Gastrocnemius medialis (tissue), 4 donors: ENCODE data around the gene FOXRED2. TPM values are rescaled to one million over a fixed set of nuclear protein-coding genes. Genes with fewer than 3 reads are reported as not detected.

Source experiments
- ATAC-seq, 2 donors: fragments of 150-250 bp; one replicate each; pipeline ENCODE4 v1.9.1; 2016
- DNase-seq, 2 donors: peaks; one replicate each; pipeline ENCODE4 v3.0.0-alpha.2; 2019
- H3K27ac ChIP-seq, 4 donors: fragments of 200-600 bp; sonication (generic); 1 replicate in 1 of 4; 2 replicates in 3 of 4; pipeline ENCODE4 v1.5.1; 2016 to 2018; ENCODE audit warnings: mild to moderate bottlenecking in 2 of 4, moderate library complexity in 1 of 4
- H3K27me3 ChIP-seq, 3 donors: fragments of 200-600 bp; sonication (generic) in 2 of 3; 1 replicate in 1 of 3; 2 replicates in 2 of 3; pipeline versions ENCODE4 v1.5.1 to v1.6.0; 2016 to 2019; ENCODE audit warnings: mild to moderate bottlenecking in 1 of 3, moderate library complexity in 1 of 3
- H3K36me3 ChIP-seq, 2 donors: fragments of 200-600 bp; sonication (generic) in 1 of 2; one replicate each; pipeline ENCODE4 v1.5.1; 2017 to 2018
- H3K4me1 ChIP-seq, 2 donors: fragments of 200-600 bp; sonication (generic) in 1 of 2; one replicate each; pipeline ENCODE4 v1.5.1; 2016 to 2017; ENCODE audit warnings: mild to moderate bottlenecking in 2 of 2
- H3K4me3 ChIP-seq, 4 donors: fragments of 200-600 bp; sonication (generic) in 3 of 4; 1 replicate in 1 of 4; 2 replicates in 3 of 4; pipeline ENCODE4 v1.5.1; 2016 to 2019; ENCODE audit warnings: mild to moderate bottlenecking in 2 of 4
- H3K9me3 ChIP-seq, 3 donors: fragments of 200-600 bp; sonication (generic) in 2 of 3; 1 replicate in 1 of 3; 2 replicates in 2 of 3; pipeline ENCODE4 v1.5.1; 2016 to 2019
- CTCF ChIP-seq, 5 experiments: fragments of 450-650 bp in 3 of 5; fragments of 200-600 bp in 2 of 5; sonication (generic) in 2 of 5; IDR thresholded peaks in 4 of 5; conservative IDR thresholded peaks in 1 of 5; 1 replicate in 4 of 5; 2 replicates in 1 of 5; pipeline ENCODE4 v1.5.1; 2016 to 2019; ENCODE audit warnings: antibody characterized with exemption in 5 of 5, mild to moderate bottlenecking in 3 of 5, moderate library complexity in 3 of 5
- POLR2A ChIP-seq, 2 donors: fragments of 450-650 bp; IDR thresholded peaks; one replicate each; pipeline ENCODE4 v1.6.1; 2017; ENCODE audit warnings: antibody characterized with exemption in 2 of 2, mild to moderate bottlenecking in 2 of 2, moderate library complexity in 2 of 2
- in situ Hi-C, 4 donors: fragments of 200-750 bp; cut with MboI; loops; one replicate each; pipeline versions ENCODE4 v1.15.0 to v1.8.0; 2017; ENCODE audit warnings: low sequenced_read_pairs in 4 of 4
- intact Hi-C: fragments of 100-400 bp; cut with DNase I; formaldehyde crosslinking; loops from one replicate; pipeline ENCODE4 v1.15.1; 2023; ENCODE audit warnings: low total_unique reads
- total RNA-seq, 4 donors: library from RNA; depleted of rRNA; stranded (reverse); fragments of >200 nt; gene quantifications; one replicate each; pipeline versions ENCODE4 v1.1.0 to v1.2.3, GENCODE V29; 2016

Gene FOXRED2
- total RNA-seq, 4 donors from 2014 or later = 2.6 to 13.6 (median 5.1) TPM

GRCh38 chr22:36470994-36471331 lies 35.9 kb downstream of the FOXRED2 start:
- Histone ChIP-seq H3K27ac (peak overlapping the region; percentile 91 to 98 (median 94)), H3K4me3 (no peak overlapping the region), H3K4me1 (peaks cover 42% of the 10 kb centered on the region in 2 donors), H3K9me3 (no peaks in the 10 kb centered on the region), H3K36me3 (peaks cover 0 to 35% of the 10 kb centered on the region in 2 donors), H3K27me3 (no peaks in the 10 kb centered on the region)
- intact Hi-C loops = loop anchor here (1.0 to 2.0 kb wide), 2 partner anchors 84 to 170 kb away; partner anchors contain the start of gene MYH9
- TF ChIP-seq CTCF (IDR thresholded peaks at IDR 0.05 in 4 of 5, conservative IDR thresholded peaks at IDR 0.05 in 1 of 5) (no peak), POLR2A (IDR thresholded peaks at IDR 0.05) (no peak)
- in situ Hi-C loops = no loop called here
- no peak for DNase-seq
- ATAC-seq = no peak

- in situ Hi-C loops (no loop called here), intact Hi-C loops (loop anchor here (1.0 to 2.0 kb wide), 2 partner anchors 84 to 169 kb away; partner anchors contain the start of gene MYH9)
- no peaks in the 10 kb centered on the region for H3K27me3 ChIP-seq
- no peak for TF ChIP-seq POLR2A (IDR thresholded peaks at IDR 0.05)
- peak; percentile 85 to 98 (median 96) for TF ChIP-seq CTCF (IDR thresholded peaks at IDR 0.05 in 4 of 5, conservative IDR thresholded peaks at IDR 0.05 in 1 of 5)
- H3K4me3 ChIP-seq = no peak overlapping the region
- peaks cover 0 to 29% of the 10 kb centered on the region in 2 donors for H3K36me3 ChIP-seq
- peak; percentile 68 to 83 for DNase-seq
- H3K27ac ChIP-seq = peak overlapping the region; percentile 91 to 98 (median 94)
- ATAC-seq = peak; percentile 50 to 55
- H3K9me3 ChIP-seq = no peaks in the 10 kb centered on the region
- H3K4me1 ChIP-seq = peaks cover 47 to 48% of the 10 kb centered on the region in 2 donors
These were observed 36.5 kb downstream of the FOXRED2 start for GRCh38 chr22:36470162-36470993.

GRCh38 chr22:36469094-36469710 lies 37.6 kb downstream of the FOXRED2 start:
- Histone ChIP-seq H3K36me3 (peaks cover 0 to 18% of the 10 kb centered on the region in 2 donors), H3K4me3 (no peak overlapping the region), H3K27ac (peak overlapping the region; percentile 91 to 98 (median 94)), H3K4me1 (peaks cover 53 to 57% of the 10 kb centered on the region in 2 donors), H3K27me3 (no peaks in the 10 kb centered on the region), H3K9me3 (no peaks in the 10 kb centered on the region)
- in situ Hi-C loops = no loop called here
- ATAC-seq (no peak), DNase-seq (no peak)
- TF ChIP-seq POLR2A (IDR thresholded peaks at IDR 0.05) (no peak), CTCF (IDR thresholded peaks at IDR 0.05 in 4 of 5, conservative IDR thresholded peaks at IDR 0.05 in 1 of 5) (no peak)
- intact Hi-C loops = loop anchor here (5.0 to 10.0 kb wide), 4 partner anchors 152 to 1154 kb away; partner anchors contain the start of gene MB

- Histone ChIP-seq H3K27ac (peak overlapping the region; percentile 91 to 98 (median 94)), H3K9me3 (no peaks in the 10 kb centered on the region), H3K36me3 (peaks cover 0 to 6% of the 10 kb centered on the region in 2 donors), H3K4me3 (no peak overlapping the region), H3K4me1 (peaks cover 66 to 67% of the 10 kb centered on the region in 2 donors), H3K27me3 (no peaks in the 10 kb centered on the region)
- no peak for TF ChIP-seq CTCF (IDR thresholded peaks at IDR 0.05 in 4 of 5, conservative IDR thresholded peaks at IDR 0.05 in 1 of 5)
- TF ChIP-seq POLR2A (IDR thresholded peaks at IDR 0.05) = peak; percentile 27 to 70
- peak; percentile 29 to 55 for ATAC-seq
- intact Hi-C loops (loop anchor here (5.0 to 10.0 kb wide), 4 partner anchors 151 to 1153 kb away; partner anchors contain the start of gene MB), in situ Hi-C loops (no loop called here)
- DNase-seq = peak; percentile 82 to 87
These were observed 38.9 kb downstream of the FOXRED2 start for GRCh38 chr22:36467946-36468345.
